ENCODE measurements around the gene ZC3H13. TPM values are rescaled to one million over a fixed set of nuclear protein-coding genes. Genes with fewer than 3 reads are reported as not detected.

The ZC3H13 gene
- total and polyA plus RNA-seq, 12 donors, result 11.2 to 43.9 (median 24.5) TPM

- TF ChIP-seq CTCF (IDR thresholded peaks at IDR 0.05) (no peak), POLR2A (IDR thresholded peaks at IDR 0.05) (no peak)
- Histone ChIP-seq H3K4me3 (no peak overlapping the region), H3K27me3 (no peaks in the 10 kb centered on the region), H3K27ac (no peak overlapping the region), H3K36me3 (replicated peaks in 1 of 2) (no peaks in the 10 kb centered on the region), H3K9me3 (replicated peaks in 1 of 3) (no peaks in the 10 kb centered on the region), H3K4me1 (replicated peaks in 1 of 2) (no peaks in the 10 kb centered on the region)
- intact Hi-C loops (cut with DNase I), result no loop called here
- whole genome bisulfite sequencing, 4 donors, result 79 to 90% (median 88%) methylated on average over 3 of the region's 3 CpGs
- no peak for DNase-seq
These were observed 100.8 kb downstream of the ZC3H13 start for GRCh38 chr13:45951724-45952123.

GRCh38 chr13:45951166-45951565, 101.4 kb downstream of the ZC3H13 start:
- no peak overlapping the region for H3K4me3 ChIP-seq
- H3K27ac ChIP-seq, result peak overlapping the region in 2 of 5 donors; percentile 41 to 53
- no peaks in the 10 kb centered on the region for H3K27me3 ChIP-seq
- DNase-seq, result no peak
- TF ChIP-seq POLR2A (IDR thresholded peaks at IDR 0.05) (no peak), CTCF (IDR thresholded peaks at IDR 0.05) (no peak)
- no peaks in the 10 kb centered on the region for H3K36me3 ChIP-seq (replicated peaks in 1 of 2)
- H3K4me1 ChIP-seq (replicated peaks in 1 of 2), result no peaks in the 10 kb centered on the region
- intact Hi-C loops (cut with DNase I), result no loop called here
- H3K9me3 ChIP-seq (replicated peaks in 1 of 3), result no peaks in the 10 kb centered on the region

GRCh38 chr13:45950386-45951000, 102.1 kb downstream of the ZC3H13 start:
- TF ChIP-seq CTCF (IDR thresholded peaks at IDR 0.05), result no peak
- no peak for TF ChIP-seq POLR2A (IDR thresholded peaks at IDR 0.05)
- WGBS, 4 donors, result 79 to 87% (median 80%) methylated on average over 4 of the region's 4 CpGs
- Histone ChIP-seq H3K27ac (peak overlapping the region in 2 of 5 donors; percentile 53 to 72), H3K9me3 (replicated peaks in 1 of 3) (no peaks in the 10 kb centered on the region), H3K36me3 (replicated peaks in 1 of 2) (no peaks in the 10 kb centered on the region), H3K4me3 (no peak overlapping the region), H3K27me3 (no peaks in the 10 kb centered on the region), H3K4me1 (replicated peaks in 1 of 2) (no peaks in the 10 kb centered on the region)
- DNase-seq, result peak in 2 of 7 donors; percentile 14 to 27
- intact Hi-C loops (cut with DNase I), result no loop called here

- TF ChIP-seq CTCF (IDR thresholded peaks at IDR 0.05), result no peak
- no peak for TF ChIP-seq POLR2A (IDR thresholded peaks at IDR 0.05)
- 38 to 87% (median 76%) methylated on average over 1 of the region's 1 CpG for WGBS, 4 donors
- Histone ChIP-seq H3K27ac (no peak overlapping the region), H3K27me3 (no peaks in the 10 kb centered on the region), H3K4me3 (no peak overlapping the region), H3K9me3 (replicated peaks in 1 of 3) (no peaks in the 10 kb centered on the region), H3K36me3 (replicated peaks in 1 of 2) (no peaks in the 10 kb centered on the region), H3K4me1 (replicated peaks in 1 of 2) (no peaks in the 10 kb centered on the region)
- intact Hi-C loops (cut with DNase I), result no loop called here
- DNase-seq, result no peak
These were observed 103.4 kb downstream of the ZC3H13 start for GRCh38 chr13:45949161-45949560.

Data from adrenal gland (tissue), 12 donors.